Measurements from ENCODE around the gene RASIP1. TPM values are rescaled to one million over a fixed set of nuclear protein-coding genes. Genes with fewer than 3 reads are reported as not detected.

The RASIP1 gene
- total RNA-seq, 1 experiment from 2014 or later = 0.09 TPM

- Mint-ChIP-seq H3K36me3 (ENCODE audit: insufficient read depth, unreplicated experiment) (peaks cover 22% of the 10 kb centered on the region), H3K27me3 (ENCODE audit: unreplicated experiment) (peaks cover 18% of the 10 kb centered on the region), H3K4me1 (ENCODE audit: low read depth, unreplicated experiment) (no peaks in the 10 kb centered on the region), H3K4me3 (ENCODE audit: low read depth, unreplicated experiment) (no peak within 1 kb of the TSS), H3K9me3 (ENCODE audit: low read depth, unreplicated experiment) (no peaks in the 10 kb centered on the region), H3K27ac (ENCODE audit: unreplicated experiment) (no peak within 1 kb of the TSS)
- DNase-seq = no peak
- CTCF ChIA-PET = interaction anchor here (1.5 kb wide), 1 partner anchor 8 kb away, joined by 3 read pairs; no protein-coding TSS in a partner anchor
- intact Hi-C loops (cut with micrococcal nuclease; ENCODE audit: unreplicated experiment) = no loop called here
- TF ChIP-seq, protein P1, sequence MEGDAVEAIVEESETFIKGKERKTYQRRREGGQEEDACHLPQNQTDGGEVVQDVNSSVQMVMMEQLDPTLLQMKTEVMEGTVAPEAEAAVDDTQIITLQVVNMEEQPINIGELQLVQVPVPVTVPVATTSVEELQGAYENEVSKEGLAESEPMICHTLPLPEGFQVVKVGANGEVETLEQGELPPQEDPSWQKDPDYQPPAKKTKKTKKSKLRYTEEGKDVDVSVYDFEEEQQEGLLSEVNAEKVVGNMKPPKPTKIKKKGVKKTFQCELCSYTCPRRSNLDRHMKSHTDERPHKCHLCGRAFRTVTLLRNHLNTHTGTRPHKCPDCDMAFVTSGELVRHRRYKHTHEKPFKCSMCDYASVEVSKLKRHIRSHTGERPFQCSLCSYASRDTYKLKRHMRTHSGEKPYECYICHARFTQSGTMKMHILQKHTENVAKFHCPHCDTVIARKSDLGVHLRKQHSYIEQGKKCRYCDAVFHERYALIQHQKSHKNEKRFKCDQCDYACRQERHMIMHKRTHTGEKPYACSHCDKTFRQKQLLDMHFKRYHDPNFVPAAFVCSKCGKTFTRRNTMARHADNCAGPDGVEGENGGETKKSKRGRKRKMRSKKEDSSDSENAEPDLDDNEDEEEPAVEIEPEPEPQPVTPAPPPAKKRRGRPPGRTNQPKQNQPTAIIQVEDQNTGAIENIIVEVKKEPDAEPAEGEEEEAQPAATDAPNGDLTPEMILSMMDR (IDR thresholded peaks at IDR 0.05; ENCODE audit: unreplicated experiment) = no peak
- BruUV-seq (replicated peaks) = no TSS peak
These were observed 6.5 kb upstream of the RASIP1 start, which contains the start of gene IZUMO1 for GRCh38 chr19:48746738-48747575. IZUMO1 (minus strand) TSS chr19:48746909; CDS start chr19:48745859, 1,050 bp downstream.

- Mint-ChIP-seq H3K4me1 (ENCODE audit: low read depth, unreplicated experiment) (no peaks in the 10 kb centered on the region), H3K27ac (ENCODE audit: unreplicated experiment) (no peak overlapping the region), H3K9me3 (ENCODE audit: low read depth, unreplicated experiment) (no peaks in the 10 kb centered on the region), H3K4me3 (ENCODE audit: low read depth, unreplicated experiment) (no peak overlapping the region), H3K27me3 (ENCODE audit: unreplicated experiment) (peaks cover 18% of the 10 kb centered on the region), H3K36me3 (ENCODE audit: insufficient read depth, unreplicated experiment) (peaks cover 16% of the 10 kb centered on the region)
- BruUV-seq (replicated peaks) = no TSS peak
- DNase-seq = no peak
- TF ChIP-seq, protein P1 (IDR thresholded peaks at IDR 0.05; ENCODE audit: unreplicated experiment) = no peak
- intact Hi-C loops (cut with micrococcal nuclease; ENCODE audit: unreplicated experiment) = no loop called here
- CTCF ChIA-PET = no interaction called here
These were observed 5.7 kb upstream of the RASIP1 start for GRCh38 chr19:48746110-48746509.

- Mint-ChIP-seq H3K36me3 (ENCODE audit: insufficient read depth, unreplicated experiment) (peaks cover 9% of the 10 kb centered on the region), H3K9me3 (ENCODE audit: low read depth, unreplicated experiment) (no peaks in the 10 kb centered on the region), H3K27me3 (ENCODE audit: unreplicated experiment) (peaks cover 18% of the 10 kb centered on the region), H3K4me1 (ENCODE audit: low read depth, unreplicated experiment) (no peaks in the 10 kb centered on the region), H3K4me3 (ENCODE audit: low read depth, unreplicated experiment) (no peak overlapping the region), H3K27ac (ENCODE audit: unreplicated experiment) (no peak overlapping the region)
- DNase-seq = peak; percentile 52
- TF ChIP-seq, protein P1 (IDR thresholded peaks at IDR 0.05; ENCODE audit: unreplicated experiment) = no peak
- no TSS peak for BruUV-seq (replicated peaks)
- CTCF ChIA-PET = no interaction called here
- intact Hi-C loops (cut with micrococcal nuclease; ENCODE audit: unreplicated experiment) = no loop called here
These were observed 5.0 kb upstream of the RASIP1 start for GRCh38 chr19:48745208-48745995.

- no TSS peak for BruUV-seq (replicated peaks)
- CTCF ChIA-PET = no interaction called here
- Mint-ChIP-seq H3K9me3 (ENCODE audit: low read depth, unreplicated experiment) (no peaks in the 10 kb centered on the region), H3K27me3 (ENCODE audit: unreplicated experiment) (peaks cover 18% of the 10 kb centered on the region), H3K36me3 (ENCODE audit: insufficient read depth, unreplicated experiment) (peaks cover 11% of the 10 kb centered on the region), H3K4me3 (ENCODE audit: low read depth, unreplicated experiment) (no peak overlapping the region), H3K27ac (ENCODE audit: unreplicated experiment) (no peak overlapping the region), H3K4me1 (ENCODE audit: low read depth, unreplicated experiment) (peaks cover 8% of the 10 kb centered on the region)
- no peak for DNase-seq
- TF ChIP-seq, protein P1 (IDR thresholded peaks at IDR 0.05; ENCODE audit: unreplicated experiment) = no peak
- intact Hi-C loops (cut with micrococcal nuclease; ENCODE audit: unreplicated experiment) = no loop called here
These were observed 1.7 kb upstream of the RASIP1 start for GRCh38 chr19:48742096-48742495.
